ENCODE data around the gene HIRIP3.

Gene HIRIP3

GRCh38 chr16:29986931-29987330, 8.5 kb downstream of the HIRIP3 start:
- no peak for DNase-seq (ENCODE audit: insufficient read length, low spot score)
- FAIRE-seq, result no peak
- no peak for TF ChIP-seq POLR2A (IDR thresholded peaks at IDR 0.05; ENCODE audit: low read depth, low read length)

GRCh38 chr16:29986231-29986630, 9.2 kb downstream of the HIRIP3 start:
- TF ChIP-seq POLR2A (IDR thresholded peaks at IDR 0.05; ENCODE audit: low read depth, low read length), result no peak
- DNase-seq (ENCODE audit: insufficient read length, low spot score) (no peak), FAIRE-seq (no peak)

GRCh38 chr16:29985271-29985811, 10.1 kb downstream of the HIRIP3 start:
- DNase-seq (ENCODE audit: insufficient read length, low spot score) (no peak), FAIRE-seq (no peak)

GRCh38 chr16:29984764-29985147, 10.7 kb downstream of the HIRIP3 start:
- no peak for DNase-seq (ENCODE audit: insufficient read length, low spot score)
- TF ChIP-seq POLR2A (IDR thresholded peaks at IDR 0.05; ENCODE audit: low read depth, low read length), result no peak
- FAIRE-seq, result no peak

More at GRCh38 chr16:29985271-29985811, 10.1 kb downstream of the HIRIP3 start:
- no peak for TF ChIP-seq POLR2A (IDR thresholded peaks at IDR 0.05; ENCODE audit: low read depth, low read length)

GRCh38 chr16:29984137-29984763, 11.2 kb downstream of the HIRIP3 start:
- no peak for TF ChIP-seq POLR2A (IDR thresholded peaks at IDR 0.05; ENCODE audit: low read depth, low read length)
- DNase-seq (ENCODE audit: insufficient read length, low spot score) (no peak), FAIRE-seq (no peak)

GRCh38 chr16:29983420-29984136, 11.8 kb downstream of the HIRIP3 start:
- no peak for TF ChIP-seq POLR2A (IDR thresholded peaks at IDR 0.05; ENCODE audit: low read depth, low read length)
- FAIRE-seq (no peak), DNase-seq (ENCODE audit: insufficient read length, low spot score) (no peak)

- no peak for DNase-seq (ENCODE audit: insufficient read length, low spot score)
- no peak for FAIRE-seq
- no peak for TF ChIP-seq POLR2A (IDR thresholded peaks at IDR 0.05; ENCODE audit: low read depth, low read length)
These were observed 12.6 kb downstream of the HIRIP3 start for GRCh38 chr16:29982560-29983419.

DNA sequence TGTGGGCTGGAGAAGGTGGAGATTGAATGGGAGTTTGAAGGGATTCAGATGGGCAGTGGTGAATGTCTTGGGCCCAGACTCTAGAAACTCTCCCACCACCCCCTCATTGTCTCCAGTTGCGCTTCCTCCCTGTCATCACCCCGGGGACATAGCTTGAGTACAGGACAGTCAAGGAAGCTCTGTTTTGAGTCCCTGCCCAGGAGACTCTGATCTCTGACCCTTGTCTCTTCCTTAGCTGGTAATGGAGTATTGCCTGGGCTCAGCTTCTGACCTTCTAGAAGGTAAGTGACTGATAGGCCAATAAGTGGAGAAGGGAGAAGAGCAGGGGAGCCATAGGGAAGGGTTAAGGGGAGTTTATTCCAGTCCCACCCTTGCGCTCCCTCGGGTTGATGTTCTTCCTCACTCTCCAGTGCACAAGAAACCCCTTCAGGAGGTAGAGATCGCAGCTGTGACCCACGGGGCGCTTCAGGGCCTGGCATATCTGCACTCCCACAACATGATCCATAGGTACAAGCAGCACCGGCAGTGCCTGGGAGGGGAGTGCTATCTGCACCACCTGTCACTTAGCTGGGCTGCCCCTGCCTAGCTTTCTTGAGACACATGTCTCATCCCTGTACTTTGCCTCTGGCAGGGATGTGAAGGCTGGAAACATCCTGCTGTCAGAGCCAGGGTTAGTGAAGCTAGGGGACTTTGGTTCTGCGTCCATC, 16.7 kb downstream of the HIRIP3 start:
- FAIRE-seq (no peak), DNase-seq (ENCODE audit: insufficient read length, low spot score) (no peak)
- no peak for TF ChIP-seq POLR2A (IDR thresholded peaks at IDR 0.05; ENCODE audit: low read depth, low read length)

GRCh38 chr16:29978081-29978480, 17.3 kb downstream of the HIRIP3 start:
- DNase-seq (ENCODE audit: insufficient read length, low spot score) (no peak), FAIRE-seq (no peak)
- TF ChIP-seq POLR2A (IDR thresholded peaks at IDR 0.05; ENCODE audit: low read depth, low read length), result no peak

GRCh38 chr16:29977063-29977825, 18.2 kb downstream of the HIRIP3 start:
- no peak for TF ChIP-seq POLR2A (IDR thresholded peaks at IDR 0.05; ENCODE audit: low read depth, low read length)
- DNase-seq (ENCODE audit: insufficient read length, low spot score) (no peak), FAIRE-seq (no peak)

DNA sequence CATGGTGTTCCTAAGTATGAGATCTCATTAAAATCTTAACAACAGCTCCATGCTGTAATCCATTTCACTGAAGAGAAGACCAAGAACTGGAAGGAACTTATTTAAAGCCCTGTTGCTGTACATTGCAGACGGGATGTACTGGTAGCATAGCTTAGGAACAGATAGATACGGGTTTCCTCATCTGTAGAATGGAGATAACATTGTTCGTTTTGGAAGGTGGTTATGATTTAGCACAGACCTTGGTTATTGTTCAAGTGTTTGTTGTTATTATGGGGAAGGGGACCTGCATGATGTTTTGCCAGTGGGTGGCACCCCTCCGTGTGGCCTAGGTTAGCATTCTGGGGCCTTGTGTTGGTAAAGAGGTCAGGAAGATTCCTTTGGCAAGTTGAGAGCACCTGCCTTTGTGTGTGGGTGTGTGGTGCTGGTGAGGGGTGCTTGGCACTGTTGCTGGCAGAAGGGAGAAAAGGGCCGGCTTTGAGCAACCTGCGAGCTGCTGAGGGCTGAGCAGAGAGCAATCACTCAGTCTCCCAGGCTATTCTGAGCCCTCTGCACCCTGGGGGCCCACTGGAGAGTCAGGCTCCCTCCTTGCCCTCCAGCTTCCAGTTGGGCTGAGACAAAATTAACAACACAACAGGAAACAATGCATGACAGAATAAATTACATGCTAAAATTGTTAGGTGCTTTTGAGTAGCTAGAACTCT, 19.5 kb downstream of the HIRIP3 start:
- TF ChIP-seq POLR2A (IDR thresholded peaks at IDR 0.05; ENCODE audit: low read depth, low read length), result no peak
- FAIRE-seq, result no peak
- DNase-seq (ENCODE audit: insufficient read length, low spot score), result no peak

- FAIRE-seq (no peak), DNase-seq (ENCODE audit: insufficient read length, low spot score) (no peak)
These were observed 20.3 kb downstream of the HIRIP3 start for GRCh38 chr16:29975134-29975538.

More at GRCh38 chr16:29975134-29975538, 20.3 kb downstream of the HIRIP3 start:
- TF ChIP-seq POLR2A (IDR thresholded peaks at IDR 0.05; ENCODE audit: low read depth, low read length), result no peak

Data from H54 (cell line).